Panc1 (cell line): ENCODE measurements around the gene ABLIM2.

Experiments
- CTCF ChIP-seq: fragments of 450-650 bp; IDR thresholded peaks from 2 replicates; pipeline ENCODE4 v1.5.1; 2017; ENCODE audit warnings: mild to moderate bottlenecking
- POLR2AphosphoS5 ChIP-seq: IDR thresholded peaks from 2 replicates; pipeline ENCODE4 v1.6.1; 2012; ENCODE audit warnings: mild to moderate bottlenecking, low read depth, low read length, moderate library complexity
- REST ChIP-seq, 2 experiments: IDR thresholded peaks; 2 replicates each; pipeline ENCODE4 v1.6.1; 2011 to 2012; ENCODE audit warnings: low read depth in 2 of 2, control low read depth in 1 of 2, low read length in 1 of 2, mild to moderate bottlenecking in 1 of 2, moderate library complexity in 1 of 2; ENCODE audit not compliant: insufficient read depth in 1 of 2

- TF ChIP-seq CTCF (no peak), POLR2AphosphoS5 (no peak), REST (IDR thresholded peaks at IDR 0.05; ENCODE audit: insufficient read depth in 1 of 2, low read depth in 2 of 2, low read length in 1 of 2) (no peak)
Observed at GRCh38 chr4:8192748-8193738, 34.4 kb upstream of the ABLIM2 start.
